CD4-positive, alpha-beta memory T cell (primary cell): ENCODE results near the gene CUTA. TPM values are rescaled to one million over a fixed set of nuclear protein-coding genes. Genes with fewer than 3 reads are reported as not detected.

ENCODE experiments used
- CTCF ChIA-PET: fragments of 350-600 bp; sonication (Branson Sonifier 250); formaldehyde crosslinking; loops from one replicate; lab custom pipeline; 2021; ENCODE audit warnings: inconsistent platforms; ENCODE audit not compliant: partially characterized antibody; lab: Charles Lee
- POLR2A ChIA-PET: fragments of 350-600 bp; sonication (Branson Sonifier 250); formaldehyde crosslinking; loops from one replicate; lab custom pipeline; 2021; ENCODE audit not compliant: partially characterized antibody; lab: Charles Lee
- DNase-seq, 5 donors: peaks; one replicate each; pipeline versions ENCODE4 v3.0.0 to v3.0.0-alpha.2; 2020 to 2022; ENCODE audit warnings: mixed read lengths in 1 of 5
- H3K27ac ChIP-seq: one replicate; pipeline ENCODE4 v1.7.0; 2013; ENCODE audit warnings: low read depth, low read length
- H3K27me3 ChIP-seq: 2 replicates; pipeline ENCODE4 v1.7.0; 2013; ENCODE audit warnings: mild to moderate bottlenecking, low read length, moderate library complexity; ENCODE audit not compliant: insufficient read depth
- H3K36me3 ChIP-seq: 2 replicates; pipeline ENCODE4 v1.7.0; 2013; ENCODE audit warnings: mild to moderate bottlenecking, low read length, moderate library complexity; ENCODE audit not compliant: insufficient read depth
- H3K4me1 ChIP-seq: 2 replicates; pipeline ENCODE4 v1.7.0; 2013; ENCODE audit warnings: mild to moderate bottlenecking, low read length, moderate library complexity; ENCODE audit not compliant: insufficient read depth
- H3K4me3 ChIP-seq, 2 donors: one replicate each; pipeline ENCODE4 v1.7.0; 2013; ENCODE audit warnings: low read length in 2 of 2, mild to moderate bottlenecking in 1 of 2
- H3K9me3 ChIP-seq, 2 donors: one replicate each; pipeline ENCODE4 v1.7.0; 2013; ENCODE audit warnings: low read length in 2 of 2, control low read depth in 1 of 2; ENCODE audit not compliant: control insufficient read depth in 1 of 2
- H3K27ac Mint-ChIP-seq, 7 donors: one replicate each; pipeline ENCODE4 v1.8.0; 2020 to 2021; ENCODE audit warnings: mixed read lengths in 7 of 7, mild to moderate bottlenecking in 6 of 7, inconsistent platforms in 3 of 7, moderate library complexity in 3 of 7
- H3K27me3 Mint-ChIP-seq, 2 donors: one replicate each; pipeline ENCODE4 v1.8.0; 2020 to 2021; ENCODE audit warnings: mixed read lengths in 2 of 2
- H3K36me3 Mint-ChIP-seq, 2 donors: one replicate each; pipeline ENCODE4 v1.8.0; 2020 to 2021; ENCODE audit warnings: mixed read lengths in 2 of 2, inconsistent platforms in 1 of 2, mild to moderate bottlenecking in 1 of 2
- H3K4me1 Mint-ChIP-seq, 4 donors: one replicate each; pipeline ENCODE4 v1.8.0; 2020 to 2021; ENCODE audit warnings: mixed read lengths in 4 of 4, mild to moderate bottlenecking in 1 of 4
- H3K4me3 Mint-ChIP-seq, 8 donors: one replicate each; pipeline ENCODE4 v1.8.0; 2020 to 2021; ENCODE audit warnings: mixed read lengths in 8 of 8, mild to moderate bottlenecking in 7 of 8, moderate library complexity in 6 of 8, inconsistent platforms in 3 of 8
- H3K9me3 Mint-ChIP-seq, 8 donors: one replicate each; pipeline ENCODE4 v1.8.0; 2020 to 2021; ENCODE audit warnings: mixed read lengths in 8 of 8, mild to moderate bottlenecking in 5 of 8, inconsistent platforms in 3 of 8, moderate library complexity in 1 of 8
- intact Hi-C: fragments of 100-400 bp; cut with micrococcal nuclease; formaldehyde crosslinking; loops from one replicate; pipeline ENCODE4 v1.15.1; 2023
- polyA plus RNA-seq, 2 donors: library from polyadenylated mRNA; unstranded; fragments of 300-500 nt; fragmentation: Illumina TruSeq; gene quantifications; one replicate each; pipeline ENCODE4 v1.2.3, GENCODE V29; 2021
- total RNA-seq, 2 experiments: library from RNA; stranded (reverse); gene quantifications; one replicate each; pipeline ENCODE4 v1.2.3, GENCODE V29; 2021

Gene CUTA
- total and polyA plus RNA-seq, 4 experiments from 2014 or later: 210 to 407 (median 294) TPM

DNA sequence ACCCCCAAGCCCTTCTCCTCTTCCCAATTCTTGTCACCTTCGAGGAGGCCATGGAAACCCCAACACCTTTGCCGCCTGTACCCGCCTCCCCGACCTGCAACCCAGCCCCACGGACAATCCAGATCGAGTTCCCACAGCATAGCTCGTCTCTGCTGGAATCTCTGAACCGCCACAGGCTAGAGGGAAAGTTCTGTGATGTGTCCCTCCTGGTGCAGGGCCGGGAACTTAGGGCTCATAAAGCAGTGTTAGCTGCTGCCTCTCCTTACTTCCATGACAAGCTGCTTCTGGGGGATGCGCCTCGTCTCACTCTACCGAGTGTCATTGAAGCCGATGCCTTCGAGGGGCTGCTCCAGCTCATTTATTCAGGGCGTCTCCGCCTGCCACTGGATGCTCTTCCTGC lies 37.1 kb upstream of the CUTA start:
- Histone ChIP-seq H3K36me3 (peaks cover 7% of the 10 kb centered on the region), H3K27ac (peak overlapping the region; percentile 78)

GRCh38 chr6:33454009-33454946 lies 36.4 kb upstream of the CUTA start, which contains the start of gene ZBTB9:
Gene ZBTB9 (plus strand): TSS chr6:33454576. CDS start chr6:33455101, 525 bp downstream.
- intact Hi-C loops: loop anchor here (1.0 to 10.0 kb wide), 5 partner anchors 23 to 261 kb away; partner anchors contain the start of genes KIFC1 and UQCC2
- Histone ChIP-seq H3K27me3 (no peaks in the 10 kb centered on the region), H3K27ac (peak within 1 kb of the TSS; percentile 78), H3K36me3 (peaks cover 7% of the 10 kb centered on the region), H3K9me3 (no peaks in the 10 kb centered on the region), H3K4me1 (peaks cover 29% of the 10 kb centered on the region), H3K4me3 (peak within 1 kb of the TSS; percentile 84 to 89)
- H3K9me3 Mint-ChIP-seq: no peaks in the 10 kb centered on the region
- POLR2A ChIA-PET: interaction anchor here (0.6 to 2.6 kb wide), 34 partner anchors 9 to 482 kb away, joined by 3 to 65 read pairs (median 4); partner anchors contain the start of genes B3GALT4, BAK1, CUTA and ITPR3
- H3K4me1 Mint-ChIP-seq: peaks cover 14 to 43% (median 29%) of the 10 kb centered on the region in 4 donors
- H3K27ac Mint-ChIP-seq: peak within 1 kb of the TSS; percentile 82 to 98 (median 95)
- CTCF ChIA-PET: interaction anchor here (1.0 to 1.6 kb wide), 7 partner anchors 25 to 131 kb away, joined by 3 to 12 read pairs (median 4); partner anchors contain the start of gene CUTA
- peaks cover 11 to 31% of the 10 kb centered on the region in 2 donors for H3K36me3 Mint-ChIP-seq
- H3K27me3 Mint-ChIP-seq: no peaks in the 10 kb centered on the region
- peak; percentile 92 to 96 (median 92) for DNase-seq
- H3K4me3 Mint-ChIP-seq: peak within 1 kb of the TSS; percentile 93 to 99 (median 97)

More for the DNA sequence above, 37.1 kb upstream of the CUTA start:
- H3K4me3 ChIP-seq: peak overlapping the region; percentile 84 to 89
- H3K27ac Mint-ChIP-seq: peak overlapping the region; percentile 82 to 98 (median 95)
- no peaks in the 10 kb centered on the region for H3K9me3 ChIP-seq
- intact Hi-C loops: loop anchor here (2.0 to 10.0 kb wide), 2 partner anchors 116 to 260 kb away; partner anchors contain the start of gene UQCC2
- no peaks in the 10 kb centered on the region for H3K9me3 Mint-ChIP-seq
- H3K4me1 Mint-ChIP-seq: peaks cover 14 to 43% (median 28%) of the 10 kb centered on the region in 4 donors
- ChIA-PET CTCF (interaction anchor here (1.3 to 1.6 kb wide), 3 partner anchors 26 to 64 kb away, joined by 3 to 12 read pairs (median 5); no protein-coding TSS in a partner anchor), POLR2A (interaction anchor here (0.8 to 2.6 kb wide), 23 partner anchors 9 to 483 kb away, joined by 3 to 65 read pairs (median 6); partner anchors contain the start of genes B3GALT4, BAK1, CUTA and RGL2)
- no peak for DNase-seq
- no peaks in the 10 kb centered on the region for H3K27me3 ChIP-seq
- no peaks in the 10 kb centered on the region for H3K27me3 Mint-ChIP-seq
- H3K36me3 Mint-ChIP-seq: peaks cover 11 to 31% of the 10 kb centered on the region in 2 donors
- peaks cover 29% of the 10 kb centered on the region for H3K4me1 ChIP-seq
- H3K4me3 Mint-ChIP-seq: peak overlapping the region; percentile 93 to 99 (median 97)

DNA sequence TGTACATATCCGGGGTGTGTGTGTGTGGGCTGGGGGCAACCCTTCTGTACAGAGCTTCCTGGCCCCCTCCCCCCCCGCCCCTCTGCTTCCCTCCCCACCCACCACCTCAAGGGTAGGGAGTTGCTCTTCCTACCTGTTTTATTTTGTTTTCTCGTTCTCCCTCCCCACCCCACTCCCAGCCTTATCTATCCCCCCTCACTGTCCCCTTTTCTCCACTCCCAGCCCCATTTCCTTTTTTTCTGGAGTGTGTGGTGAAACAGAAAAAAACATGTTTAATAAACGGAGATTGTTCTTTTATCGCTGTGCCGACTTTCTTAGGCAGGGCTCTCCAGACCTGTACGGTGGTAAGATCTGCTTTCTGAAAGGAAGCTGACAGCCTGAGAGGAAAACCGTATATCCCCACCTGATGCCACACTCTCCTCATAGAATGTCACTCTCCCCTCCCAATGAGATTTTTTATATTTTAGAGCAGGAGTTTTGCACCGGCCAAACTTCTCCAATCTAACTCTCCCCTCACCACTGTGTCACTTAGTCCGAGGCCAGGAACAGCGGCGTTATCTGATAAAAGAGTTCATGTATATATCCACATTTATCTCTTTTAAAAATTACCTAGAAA lies 35.6 kb upstream of the CUTA start:
- peaks cover 7% of the 10 kb centered on the region for H3K36me3 ChIP-seq
- Mint-ChIP-seq H3K27me3 (no peaks in the 10 kb centered on the region), H3K27ac (peak overlapping the region; percentile 82 to 98 (median 95)), H3K36me3 (peaks cover 11 to 36% of the 10 kb centered on the region in 2 donors), H3K4me1 (peaks cover 14 to 47% (median 31%) of the 10 kb centered on the region in 4 donors), H3K9me3 (no peaks in the 10 kb centered on the region), H3K4me3 (peak overlapping the region; percentile 93 to 99 (median 97))
- H3K9me3 ChIP-seq: no peaks in the 10 kb centered on the region
- CTCF ChIA-PET: interaction anchor here (1.0 to 1.6 kb wide), 6 partner anchors 35 to 132 kb away, joined by 3 to 12 read pairs (median 4); partner anchors contain the start of gene CUTA
- H3K27me3 ChIP-seq: no peaks in the 10 kb centered on the region
- POLR2A ChIA-PET: interaction anchor here (0.6 to 2.6 kb wide), 28 partner anchors 8 to 814 kb away, joined by 3 to 65 read pairs (median 6); partner anchors contain the start of genes B3GALT4, BAK1, CUTA and ITPR3
- H3K4me1 ChIP-seq: peaks cover 29% of the 10 kb centered on the region
- H3K27ac ChIP-seq: peak overlapping the region; percentile 78
- H3K4me3 ChIP-seq: peak overlapping the region; percentile 84 to 89
- DNase-seq: peak in 1 of 5 donors; percentile 6
- intact Hi-C loops: loop anchor here (1.0 to 10.0 kb wide), 5 partner anchors 22 to 261 kb away; partner anchors contain the start of genes KIFC1 and UQCC2

- no peak overlapping the region for H3K4me3 Mint-ChIP-seq
- H3K36me3 Mint-ChIP-seq: peaks cover 17 to 43% of the 10 kb centered on the region in 2 donors
- H3K9me3 Mint-ChIP-seq: no peaks in the 10 kb centered on the region
- no peak overlapping the region for H3K4me3 ChIP-seq
- H3K4me1 Mint-ChIP-seq: peaks cover 14 to 46% (median 31%) of the 10 kb centered on the region in 4 donors
- no peaks in the 10 kb centered on the region for H3K27me3 ChIP-seq
- CTCF ChIA-PET: no interaction called here
- no peaks in the 10 kb centered on the region for H3K9me3 ChIP-seq
- no peak for DNase-seq
- POLR2A ChIA-PET: no interaction called here
- intact Hi-C loops: loop anchor here (10.0 kb wide), 1 partner anchor 262 kb away; the partner anchor contains the start of gene UQCC2
- H3K27ac ChIP-seq: peak overlapping the region; percentile 27
- peaks cover 12% of the 10 kb centered on the region for H3K36me3 ChIP-seq
- peaks cover 29% of the 10 kb centered on the region for H3K4me1 ChIP-seq
- no peaks in the 10 kb centered on the region for H3K27me3 Mint-ChIP-seq
- H3K27ac Mint-ChIP-seq: peak overlapping the region in 4 of 7 donors; percentile 30 to 95 (median 56)
Observed at GRCh38 chr6:33452496-33452895, 34.6 kb upstream of the CUTA start.

DNA sequence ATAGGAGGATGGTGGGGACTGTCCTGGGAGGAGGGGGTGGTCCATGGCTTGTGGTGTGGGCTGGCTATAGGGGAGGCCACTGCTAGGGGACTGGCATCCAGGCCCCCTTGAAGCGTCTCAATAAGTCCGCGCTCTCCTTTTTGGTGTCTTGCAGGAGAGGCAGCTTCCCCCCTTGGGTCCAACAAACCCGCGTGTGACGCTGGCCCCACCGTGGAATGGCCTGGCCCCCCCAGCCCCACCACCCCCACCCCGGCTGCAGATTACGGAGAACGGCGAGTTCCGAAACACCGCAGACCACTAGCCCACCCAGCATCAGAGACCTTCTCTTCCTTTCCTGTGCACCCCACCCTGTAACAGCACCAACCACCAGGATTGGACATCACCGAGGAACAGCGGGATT lies 33.7 kb upstream of the CUTA start:
- Histone ChIP-seq H3K36me3 (peaks cover 12% of the 10 kb centered on the region), H3K4me1 (peaks cover 29% of the 10 kb centered on the region), H3K27ac (no peak overlapping the region), H3K4me3 (no peak overlapping the region), H3K27me3 (no peaks in the 10 kb centered on the region), H3K9me3 (no peaks in the 10 kb centered on the region)
- Mint-ChIP-seq H3K36me3 (peaks cover 9 to 36% of the 10 kb centered on the region in 2 donors), H3K4me3 (peak overlapping the region in 1 of 8 donors; percentile 25), H3K9me3 (no peaks in the 10 kb centered on the region), H3K27me3 (no peaks in the 10 kb centered on the region), H3K27ac (peak overlapping the region in 5 of 7 donors; percentile 37 to 84 (median 64)), H3K4me1 (peaks cover 14 to 43% (median 29%) of the 10 kb centered on the region in 4 donors)
- DNase-seq: no peak
- intact Hi-C loops: loop anchor here (10.0 kb wide), 1 partner anchor 263 kb away; the partner anchor contains the start of gene UQCC2
- CTCF ChIA-PET: no interaction called here
- POLR2A ChIA-PET: no interaction called here

DNA sequence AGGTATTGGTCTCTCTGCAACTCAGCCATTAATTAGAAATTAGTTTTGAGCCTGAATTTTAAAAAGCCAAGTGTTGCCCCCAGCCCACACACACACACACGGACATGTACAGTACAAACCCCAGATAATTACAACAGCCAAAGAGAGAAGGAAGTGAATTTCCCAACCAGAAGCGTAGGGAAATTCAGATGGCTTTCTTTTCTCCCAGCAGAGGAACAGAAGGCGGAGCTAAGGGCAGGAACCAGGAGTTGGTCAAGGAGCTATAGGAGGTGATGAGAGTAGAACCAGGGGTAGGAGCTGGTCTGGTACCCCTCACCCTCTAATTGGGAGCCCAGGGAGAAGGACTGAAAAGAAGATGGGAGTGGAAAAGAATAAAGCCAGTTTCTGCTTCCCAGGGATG lies 32.5 kb upstream of the CUTA start:
- peaks cover 24% of the 10 kb centered on the region for H3K4me1 ChIP-seq
- no peak overlapping the region for H3K27ac ChIP-seq
- H3K27me3 Mint-ChIP-seq: no peaks in the 10 kb centered on the region
- DNase-seq: no peak
- ChIA-PET CTCF (no interaction called here), POLR2A (interaction anchor here (1.4 to 2.0 kb wide), 2 partner anchors 19 to 129 kb away, joined by 4 to 5 read pairs; partner anchors contain the start of gene BAK1)
- H3K36me3 ChIP-seq: peaks cover 8% of the 10 kb centered on the region
- H3K9me3 Mint-ChIP-seq: no peaks in the 10 kb centered on the region
- H3K36me3 Mint-ChIP-seq: peaks cover 13 to 34% of the 10 kb centered on the region in 2 donors
- H3K9me3 ChIP-seq: no peaks in the 10 kb centered on the region
- H3K4me3 Mint-ChIP-seq: no peak overlapping the region
- no peaks in the 10 kb centered on the region for H3K27me3 ChIP-seq
- H3K4me3 ChIP-seq: no peak overlapping the region
- H3K27ac Mint-ChIP-seq: peak overlapping the region in 4 of 7 donors; percentile 2 to 86 (median 48)
- intact Hi-C loops: loop anchor here (10.0 kb wide), 1 partner anchor 264 kb away; the partner anchor contains the start of gene UQCC2
- H3K4me1 Mint-ChIP-seq: peaks cover 15 to 39% (median 24%) of the 10 kb centered on the region in 4 donors
